CD4-positive, alpha-beta T cell (primary cell): ENCODE results near the gene MCF2L2. TPM values are rescaled to one million over a fixed set of nuclear protein-coding genes. Genes with fewer than 3 reads are reported as not detected.
A peak's percentile ranks its signal among the peaks of the same experiment; 100 is the strongest.
"Not testable (repeated sequence)": the region's sequence is repeated elsewhere in the genome, so short reads cannot be mapped to it uniquely, and the experiment has no call there.

Experiments
- ATAC-seq: fragments of 200-7000 bp; cut with Tn5 transposase; one replicate; pipeline ENCODE4 v1.10.0; 2022; ENCODE audit warnings: mild to moderate bottlenecking; ENCODE audit not compliant: poor library complexity
- CTCF ChIA-PET: fragments of 350-600 bp; sonication (Branson Sonifier 250); formaldehyde crosslinking; loops from one replicate; lab custom pipeline; 2021; ENCODE audit warnings: antibody characterized with exemption, inconsistent platforms; lab: Charles Lee
- POLR2A ChIA-PET: fragments of 350-600 bp; sonication (Branson Sonifier 250); formaldehyde crosslinking; loops from one replicate; lab custom pipeline; 2021; ENCODE audit warnings: antibody characterized with exemption, inconsistent platforms; lab: Charles Lee
- DNase-seq, 14 experiments: peaks; one replicate each; pipeline ENCODE4 v3.0.0-alpha.2; 2013 to 2020; ENCODE audit warnings: mixed read lengths in 2 of 14
- H3K27ac ChIP-seq, 2 donors: one replicate each; pipeline versions ENCODE4 v1.5.1 to v1.7.0; 2013; ENCODE audit warnings: low read length in 2 of 2, low read depth in 1 of 2, mild to moderate bottlenecking in 1 of 2
- H3K27me3 ChIP-seq, 2 experiments: 1 replicate in 1 of 2; 2 replicates in 1 of 2; pipeline versions ENCODE4 v1.6.1 to v1.7.0; 2013; ENCODE audit warnings: low read length in 2 of 2, control low read depth in 1 of 2, mild to moderate bottlenecking in 1 of 2, moderate library complexity in 1 of 2; ENCODE audit not compliant: insufficient read depth in 2 of 2, control insufficient read depth in 1 of 2
- H3K36me3 ChIP-seq: one replicate; pipeline ENCODE4 v1.6.1; 2013; ENCODE audit warnings: low read length, control low read depth; ENCODE audit not compliant: insufficient read depth
- H3K4me1 ChIP-seq: one replicate; pipeline ENCODE4 v1.6.1; 2013; ENCODE audit warnings: low read length, control low read depth; ENCODE audit not compliant: insufficient read depth
- H3K4me3 ChIP-seq: one replicate; pipeline ENCODE4 v1.5.1; 2013; ENCODE audit warnings: mild to moderate bottlenecking, low read length, moderate library complexity
- H3K9me3 ChIP-seq, 2 experiments: 1 replicate in 1 of 2; 2 replicates in 1 of 2; pipeline versions ENCODE4 v1.6.1 to v1.7.0; 2013; ENCODE audit warnings: low read length in 2 of 2, mild to moderate bottlenecking in 2 of 2, control low read depth in 1 of 2, moderate library complexity in 1 of 2; ENCODE audit not compliant: control insufficient read depth in 1 of 2, insufficient read depth in 1 of 2
- H3K27ac Mint-ChIP-seq: one replicate; pipeline ENCODE4 v1.8.0; 2020; ENCODE audit warnings: mixed read lengths
- H3K27me3 Mint-ChIP-seq: one replicate; pipeline ENCODE4 v1.8.0; 2021; ENCODE audit warnings: mixed read lengths
- H3K36me3 Mint-ChIP-seq: one replicate; pipeline ENCODE4 v1.8.0; 2021; ENCODE audit warnings: low read depth, mixed read lengths
- H3K4me1 Mint-ChIP-seq: one replicate; pipeline ENCODE4 v1.8.0; 2021; ENCODE audit warnings: low read depth, mixed read lengths
- H3K4me3 Mint-ChIP-seq: one replicate; pipeline ENCODE4 v1.8.0; 2020; ENCODE audit warnings: mild to moderate bottlenecking, mixed read lengths
- H3K9me3 Mint-ChIP-seq: one replicate; pipeline ENCODE4 v1.8.0; 2020; ENCODE audit warnings: mixed read lengths
- intact Hi-C, 2 experiments: fragments of 100-400 bp; cut with DNase I in 1 of 2; cut with micrococcal nuclease in 1 of 2; formaldehyde crosslinking; loops; one replicate each; pipeline versions ENCODE4 v1.15.1 to v1.9.0; 2023 to 2025; cut with DNase I, micrococcal nuclease
- total RNA-seq, 174 experiments: library from RNA in 2 of 174; stranded (reverse) in 2 of 174; gene quantifications; one replicate each; pipeline ENCODE4 v1.2.3 and lab custom pipeline; 2021 to 2026
- TF ChIP-seq, protein P1 (sequence below): fragments of 200-600 bp; IDR thresholded peaks from one replicate; pipeline ENCODE4 v1.8.0; 2022; ENCODE audit warnings: antibody characterized with exemption, mild to moderate bottlenecking

Gene MCF2L2
- total RNA-seq, 2 experiments from 2014 or later, result 3.8 to 4.1 TPM

DNA sequence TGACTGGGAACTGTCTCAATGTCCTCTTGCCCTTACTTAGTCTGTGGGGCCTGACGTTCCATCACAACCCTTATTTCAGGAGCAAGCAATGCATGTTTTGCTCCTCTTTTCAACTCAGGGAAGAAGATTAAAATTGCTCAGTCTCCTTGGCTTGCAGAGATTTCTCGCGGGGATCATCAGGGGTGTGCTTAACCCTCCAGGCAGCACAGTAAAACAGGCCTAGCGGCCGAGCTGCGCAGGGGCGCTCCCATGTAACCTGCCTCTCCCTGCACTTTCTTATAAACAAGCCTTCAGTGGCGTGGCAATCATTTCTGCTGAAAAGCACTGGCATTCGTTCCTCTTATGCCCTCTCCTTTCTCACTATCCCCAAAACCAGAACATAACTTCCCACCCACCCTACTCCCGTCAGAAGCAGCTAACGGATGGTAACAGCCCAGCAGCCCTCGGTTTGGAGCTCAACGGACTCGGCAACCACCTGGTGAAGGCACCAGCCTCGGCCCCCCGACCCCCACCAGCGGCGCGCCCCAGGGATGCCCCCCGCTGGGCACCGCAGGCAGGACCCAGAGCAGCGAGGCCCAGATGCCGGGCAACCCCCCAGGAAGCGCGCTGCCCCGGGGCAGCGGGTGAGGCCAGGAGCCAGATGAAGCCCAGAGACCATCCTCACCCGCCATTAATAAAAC lies 1.1 kb downstream of the MCF2L2 start:
- TF ChIP-seq, protein P1, sequence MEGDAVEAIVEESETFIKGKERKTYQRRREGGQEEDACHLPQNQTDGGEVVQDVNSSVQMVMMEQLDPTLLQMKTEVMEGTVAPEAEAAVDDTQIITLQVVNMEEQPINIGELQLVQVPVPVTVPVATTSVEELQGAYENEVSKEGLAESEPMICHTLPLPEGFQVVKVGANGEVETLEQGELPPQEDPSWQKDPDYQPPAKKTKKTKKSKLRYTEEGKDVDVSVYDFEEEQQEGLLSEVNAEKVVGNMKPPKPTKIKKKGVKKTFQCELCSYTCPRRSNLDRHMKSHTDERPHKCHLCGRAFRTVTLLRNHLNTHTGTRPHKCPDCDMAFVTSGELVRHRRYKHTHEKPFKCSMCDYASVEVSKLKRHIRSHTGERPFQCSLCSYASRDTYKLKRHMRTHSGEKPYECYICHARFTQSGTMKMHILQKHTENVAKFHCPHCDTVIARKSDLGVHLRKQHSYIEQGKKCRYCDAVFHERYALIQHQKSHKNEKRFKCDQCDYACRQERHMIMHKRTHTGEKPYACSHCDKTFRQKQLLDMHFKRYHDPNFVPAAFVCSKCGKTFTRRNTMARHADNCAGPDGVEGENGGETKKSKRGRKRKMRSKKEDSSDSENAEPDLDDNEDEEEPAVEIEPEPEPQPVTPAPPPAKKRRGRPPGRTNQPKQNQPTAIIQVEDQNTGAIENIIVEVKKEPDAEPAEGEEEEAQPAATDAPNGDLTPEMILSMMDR, result no peak
- intact Hi-C loops, result no loop called here
- Histone ChIP-seq H3K27ac (no peak overlapping the region), H3K36me3 (no peaks in the 10 kb centered on the region), H3K27me3 (peaks cover 0 to 1% of the 10 kb centered on the region in 2 experiments), H3K9me3 (no peaks in the 10 kb centered on the region), H3K4me3 (peak overlapping the region; percentile 82), H3K4me1 (peaks cover 19% of the 10 kb centered on the region)
- Mint-ChIP-seq H3K36me3 (no peaks in the 10 kb centered on the region), H3K27me3 (peaks cover 4% of the 10 kb centered on the region), H3K4me1 (peaks cover 21% of the 10 kb centered on the region), H3K4me3 (peak overlapping the region; percentile 88), H3K9me3 (no peaks in the 10 kb centered on the region), H3K27ac (no peak overlapping the region)
- DNase-seq (peak in 1 of 14 experiments; percentile 24), ATAC-seq (no peak)
- ChIA-PET POLR2A (interaction anchor here (0.7 to 2.1 kb wide), 4 partner anchors 20 to 208 kb away, joined by 3 to 8 read pairs (median 6); partner anchors contain the start of gene KLHL24), CTCF (interaction anchor here (0.9 to 1.3 kb wide), 2 partner anchors 20 to 457 kb away, joined by 3 read pairs; partner anchors contain the start of gene PARL)

DNA sequence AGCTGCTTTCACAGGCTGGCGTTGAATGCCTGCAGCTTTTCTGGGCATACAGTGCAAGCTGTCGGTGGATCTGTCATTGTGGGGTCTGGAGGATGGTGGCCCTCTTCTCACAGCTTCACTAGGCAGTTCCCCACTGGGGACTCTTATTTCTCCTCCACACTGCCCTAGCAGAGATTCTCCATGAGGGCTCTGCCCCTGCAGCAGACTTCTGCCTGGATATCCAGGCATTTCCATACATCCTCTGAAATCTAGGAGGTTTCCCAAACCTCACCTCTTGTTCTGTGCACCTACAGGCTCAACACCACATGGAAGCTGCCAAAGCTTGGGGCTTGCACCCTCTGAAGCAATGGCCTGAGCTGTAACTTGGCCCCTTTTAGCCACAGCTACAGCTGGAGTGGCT lies 9.6 kb downstream of the MCF2L2 start:
- DNase-seq, H3K4me3 ChIP-seq, H3K36me3 Mint-ChIP-seq, intact Hi-C loops, POLR2A ChIA-PET, H3K27ac ChIP-seq, H3K4me1 ChIP-seq, H3K27ac Mint-ChIP-seq, H3K4me3 Mint-ChIP-seq, CTCF ChIA-PET, ATAC-seq, H3K27me3 Mint-ChIP-seq, H3K27me3 ChIP-seq, H3K4me1 Mint-ChIP-seq, H3K36me3 ChIP-seq, H3K9me3 Mint-ChIP-seq: not testable (repeated sequence)
- H3K9me3 ChIP-seq, result peaks cover 17 to 25% of the 10 kb centered on the region in 2 experiments

DNA sequence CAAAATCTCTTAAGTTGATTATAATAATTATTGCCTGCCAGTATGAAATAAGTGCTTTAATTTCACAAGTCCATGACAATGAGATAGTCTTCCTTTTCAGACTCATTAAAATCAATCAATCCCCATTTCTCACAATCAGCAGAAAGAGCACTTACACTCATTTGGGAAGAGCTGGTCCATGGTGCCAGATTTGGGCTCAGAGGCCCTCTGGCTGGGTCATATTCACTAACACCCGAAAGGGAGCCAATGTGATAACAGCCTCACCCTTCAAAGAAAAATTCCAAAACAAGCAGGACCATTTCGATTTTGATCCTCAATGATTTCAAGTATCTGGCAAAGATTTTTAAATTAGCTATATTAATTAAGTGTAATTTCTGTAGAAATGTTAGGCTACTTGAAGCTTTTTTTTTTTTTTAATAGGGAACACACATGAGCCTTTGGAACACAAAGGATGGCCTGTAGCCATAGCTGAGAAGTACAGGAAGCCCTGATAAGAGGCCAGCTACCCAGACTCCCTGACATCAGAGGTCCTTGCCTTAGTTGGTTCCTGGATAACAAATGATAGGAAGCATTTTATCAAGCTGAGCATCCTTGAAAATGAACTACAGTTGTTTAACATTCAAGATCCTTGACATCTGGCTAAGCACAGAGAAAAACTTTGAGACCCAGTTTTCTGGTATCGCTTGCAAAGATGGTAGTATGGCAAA lies 17.1 kb downstream of the MCF2L2 start:
- H3K27me3 Mint-ChIP-seq, result no peaks in the 10 kb centered on the region
- POLR2A ChIA-PET, result no interaction called here
- ATAC-seq (no peak), DNase-seq (no peak)
- Histone ChIP-seq H3K4me1 (no peaks in the 10 kb centered on the region), H3K36me3 (no peaks in the 10 kb centered on the region), H3K4me3 (no peak overlapping the region), H3K27ac (no peak overlapping the region), H3K9me3 (no peaks in the 10 kb centered on the region), H3K27me3 (no peaks in the 10 kb centered on the region)
- no peaks in the 10 kb centered on the region for H3K9me3 Mint-ChIP-seq
- H3K27ac Mint-ChIP-seq, result no peak overlapping the region
- no peak overlapping the region for H3K4me3 Mint-ChIP-seq
- CTCF ChIA-PET, result interaction anchor here (0.6 kb wide), 1 partner anchor 150 kb away, joined by 3 read pairs; no protein-coding TSS in a partner anchor
- intact Hi-C loops, result no loop called here
- TF ChIP-seq, protein P1, result no peak
- no peaks in the 10 kb centered on the region for H3K36me3 Mint-ChIP-seq
- H3K4me1 Mint-ChIP-seq, result no peaks in the 10 kb centered on the region
